Stimulated activated naive B cell treated with anti-CD40 and anti-IgM and Interleukin-4, amounts not matched to agents 10 μg/mL and 1 μg/mL and 100 μg/mL, for 72 hours (primary cell): ENCODE measurements around the gene KIF21B.

ENCODE experiments used
- ATAC-seq, 2 donors: fragments of 150-1000 bp; cut with Tn5 transposase; replicated peaks; 2 replicates each; pipeline ENCODE4 v1.10.0; 2021; ENCODE audit warnings: moderate library complexity in 1 of 2
- DNase-seq: peaks from one replicate; pipeline ENCODE4 v3.0.0; 2021
- H3K27ac Mint-ChIP-seq: one replicate; pipeline ENCODE4 v1.8.0; 2022; ENCODE audit warnings: mild to moderate bottlenecking, mixed read lengths
- H3K27me3 Mint-ChIP-seq, 2 donors: one replicate each; pipeline ENCODE4 v1.8.0; 2022; ENCODE audit warnings: mixed read lengths in 2 of 2
- H3K36me3 Mint-ChIP-seq, 2 donors: one replicate each; pipeline ENCODE4 v1.8.0; 2022; ENCODE audit warnings: mixed read lengths in 2 of 2, mild to moderate bottlenecking in 1 of 2
- H3K4me1 Mint-ChIP-seq, 2 donors: one replicate each; pipeline ENCODE4 v1.8.0; 2022; ENCODE audit warnings: mixed read lengths in 2 of 2, mild to moderate bottlenecking in 1 of 2
- H3K4me3 Mint-ChIP-seq, 2 donors: one replicate each; pipeline ENCODE4 v1.8.0; 2022; ENCODE audit warnings: mild to moderate bottlenecking in 2 of 2, mixed read lengths in 2 of 2, moderate library complexity in 1 of 2
- H3K9me3 Mint-ChIP-seq, 2 donors: one replicate each; pipeline ENCODE4 v1.8.0; 2022; ENCODE audit warnings: mixed read lengths in 2 of 2, mild to moderate bottlenecking in 1 of 2

The KIF21B gene

GRCh38 chr1:201023517-201023902 lies at the start of gene KIF21B:
Gene KIF21B (minus strand): TSS chr1:201023714. CDS start chr1:201023383, 331 bp downstream.
- DNase-seq: peak; percentile 80
- peak; percentile 77 to 82 for ATAC-seq
- Mint-ChIP-seq H3K4me3 (peak within 1 kb of the TSS; percentile 83 to 86), H3K9me3 (no peaks in the 10 kb centered on the region), H3K4me1 (peaks cover 63 to 76% of the 10 kb centered on the region in 2 donors), H3K27ac (peak within 1 kb of the TSS; percentile 91), H3K36me3 (peaks cover 2 to 3% of the 10 kb centered on the region in 2 donors), H3K27me3 (no peaks in the 10 kb centered on the region)

DNA sequence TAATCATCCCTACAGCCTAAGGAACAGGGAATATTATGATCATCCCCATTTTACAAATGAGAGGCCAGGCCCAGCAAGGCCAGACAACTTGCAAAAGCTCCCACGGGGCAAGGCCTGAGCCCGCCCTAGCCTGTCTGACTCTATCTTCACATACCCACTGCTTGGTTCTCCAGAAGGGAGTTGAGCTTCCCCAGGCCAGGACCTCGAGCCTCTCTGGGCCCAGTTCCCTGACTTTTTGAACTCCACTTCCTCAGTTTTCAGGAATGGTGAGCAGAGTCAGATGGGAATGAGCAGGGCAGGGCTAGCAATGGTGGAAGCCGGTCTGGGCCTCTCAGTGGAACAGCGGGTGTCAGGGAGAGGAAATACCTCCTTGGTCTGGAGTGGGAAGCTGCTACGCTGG lies 49.4 kb upstream of the KIF21B start:
- H3K9me3 Mint-ChIP-seq: no peaks in the 10 kb centered on the region
- peaks cover 4 to 5% of the 10 kb centered on the region in 2 donors for H3K27me3 Mint-ChIP-seq
- no peak for DNase-seq
- no peak overlapping the region for H3K4me3 Mint-ChIP-seq
- H3K4me1 Mint-ChIP-seq: peaks cover 0 to 3% of the 10 kb centered on the region in 2 donors
- no peaks in the 10 kb centered on the region for H3K36me3 Mint-ChIP-seq
- H3K27ac Mint-ChIP-seq: no peak overlapping the region
- ATAC-seq: no peak

DNA sequence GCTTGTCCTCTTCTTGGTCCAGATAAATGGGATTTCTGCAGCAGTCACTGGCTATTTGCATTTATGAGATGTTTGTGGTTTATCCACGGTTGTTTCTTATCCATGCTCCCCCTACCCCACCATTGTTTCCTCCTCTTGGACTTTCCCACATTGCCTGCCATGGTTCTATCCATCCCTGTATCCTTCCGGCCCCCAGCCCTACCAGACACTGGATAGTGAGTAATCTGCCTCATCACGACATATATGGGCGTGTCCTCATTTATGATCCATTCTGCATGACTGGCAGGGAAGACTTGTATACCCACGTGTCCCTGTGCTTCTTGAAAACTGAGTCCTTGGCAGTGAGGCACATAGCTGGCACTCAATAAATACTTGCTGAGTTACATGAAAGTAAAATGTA lies 48.6 kb upstream of the KIF21B start:
- Mint-ChIP-seq H3K27ac (no peak overlapping the region), H3K4me1 (peaks cover 0 to 3% of the 10 kb centered on the region in 2 donors), H3K4me3 (no peak overlapping the region), H3K9me3 (no peaks in the 10 kb centered on the region), H3K36me3 (no peaks in the 10 kb centered on the region), H3K27me3 (peaks cover 4 to 5% of the 10 kb centered on the region in 2 donors)
- ATAC-seq (no peak), DNase-seq (no peak)

DNA sequence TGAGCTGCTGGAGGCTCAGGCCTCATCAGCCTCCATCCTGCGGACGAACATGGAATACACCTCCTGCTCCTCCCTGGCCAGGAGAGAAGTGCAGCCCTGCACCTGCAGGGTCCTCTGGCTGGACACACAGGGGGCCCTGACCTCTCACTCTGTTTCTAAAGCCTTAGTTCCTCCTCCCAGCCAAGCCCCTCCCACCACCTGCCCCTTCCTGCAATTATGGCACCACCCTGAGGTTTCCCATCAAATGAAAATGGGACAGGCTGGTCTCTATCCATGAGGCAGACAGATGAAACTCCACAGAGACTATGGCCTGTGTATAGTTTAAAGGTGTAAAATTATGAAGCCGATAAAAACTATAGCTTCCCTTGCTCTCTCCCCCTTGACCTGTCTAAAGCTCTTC lies 46.1 kb upstream of the KIF21B start:
- no peak for ATAC-seq
- no peak overlapping the region for H3K4me3 Mint-ChIP-seq
- peaks cover 0 to 3% of the 10 kb centered on the region in 2 donors for H3K4me1 Mint-ChIP-seq
- no peaks in the 10 kb centered on the region for H3K36me3 Mint-ChIP-seq
- H3K27ac Mint-ChIP-seq: no peak overlapping the region
- peaks cover 6 to 12% of the 10 kb centered on the region in 2 donors for H3K27me3 Mint-ChIP-seq
- no peaks in the 10 kb centered on the region for H3K9me3 Mint-ChIP-seq
- no peak for DNase-seq

- no peak for DNase-seq
These were observed 45.5 kb upstream of the KIF21B start for GRCh38 chr1:201068976-201069375.

GRCh38 chr1:201066986-201067385 lies 43.5 kb upstream of the KIF21B start:
- Mint-ChIP-seq H3K9me3 (no peaks in the 10 kb centered on the region), H3K27ac (no peak overlapping the region), H3K4me3 (no peak overlapping the region), H3K4me1 (peaks cover 0 to 3% of the 10 kb centered on the region in 2 donors), H3K36me3 (no peaks in the 10 kb centered on the region), H3K27me3 (peaks cover 6 to 12% of the 10 kb centered on the region in 2 donors)
- no peak for ATAC-seq
- no peak for DNase-seq

More at GRCh38 chr1:201068976-201069375, 45.5 kb upstream of the KIF21B start:
- Mint-ChIP-seq H3K4me1 (peaks cover 0 to 3% of the 10 kb centered on the region in 2 donors), H3K36me3 (no peaks in the 10 kb centered on the region), H3K27me3 (peaks cover 6 to 12% of the 10 kb centered on the region in 2 donors), H3K27ac (no peak overlapping the region), H3K4me3 (no peak overlapping the region), H3K9me3 (no peaks in the 10 kb centered on the region)
- no peak for ATAC-seq

DNA sequence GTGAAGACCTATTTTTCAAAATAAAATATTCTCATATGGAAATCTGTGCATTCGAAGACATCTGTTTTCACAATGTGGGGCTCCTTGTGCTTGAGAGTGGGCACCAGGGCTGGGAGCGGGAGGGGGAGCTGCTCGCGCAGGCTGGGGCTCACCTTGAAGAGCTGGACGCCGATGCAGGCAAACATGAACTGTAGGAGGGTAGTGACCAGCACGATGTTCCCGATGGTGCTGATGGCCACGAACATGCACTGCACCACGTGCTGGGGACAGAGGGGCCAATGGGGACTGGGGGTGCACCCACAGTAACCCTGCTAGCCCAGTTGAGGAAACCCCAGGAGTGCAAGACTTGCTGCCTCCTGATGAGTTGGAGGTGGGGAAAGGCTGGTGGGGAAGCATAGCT lies 42.2 kb upstream of the KIF21B start:
- H3K36me3 Mint-ChIP-seq: no peaks in the 10 kb centered on the region
- no peaks in the 10 kb centered on the region for H3K9me3 Mint-ChIP-seq
- peaks cover 6 to 12% of the 10 kb centered on the region in 2 donors for H3K27me3 Mint-ChIP-seq
- DNase-seq: no peak
- H3K4me1 Mint-ChIP-seq: no peaks in the 10 kb centered on the region
- no peak overlapping the region for H3K27ac Mint-ChIP-seq
- no peak overlapping the region for H3K4me3 Mint-ChIP-seq
- ATAC-seq: no peak

GRCh38 chr1:201064806-201065205 lies 41.3 kb upstream of the KIF21B start:
- no peak overlapping the region for H3K4me3 Mint-ChIP-seq
- H3K4me1 Mint-ChIP-seq: no peaks in the 10 kb centered on the region
- H3K27ac Mint-ChIP-seq: no peak overlapping the region
- ATAC-seq: no peak
- no peak for DNase-seq
- no peaks in the 10 kb centered on the region for H3K9me3 Mint-ChIP-seq
- peaks cover 6 to 12% of the 10 kb centered on the region in 2 donors for H3K27me3 Mint-ChIP-seq
- no peaks in the 10 kb centered on the region for H3K36me3 Mint-ChIP-seq

DNA sequence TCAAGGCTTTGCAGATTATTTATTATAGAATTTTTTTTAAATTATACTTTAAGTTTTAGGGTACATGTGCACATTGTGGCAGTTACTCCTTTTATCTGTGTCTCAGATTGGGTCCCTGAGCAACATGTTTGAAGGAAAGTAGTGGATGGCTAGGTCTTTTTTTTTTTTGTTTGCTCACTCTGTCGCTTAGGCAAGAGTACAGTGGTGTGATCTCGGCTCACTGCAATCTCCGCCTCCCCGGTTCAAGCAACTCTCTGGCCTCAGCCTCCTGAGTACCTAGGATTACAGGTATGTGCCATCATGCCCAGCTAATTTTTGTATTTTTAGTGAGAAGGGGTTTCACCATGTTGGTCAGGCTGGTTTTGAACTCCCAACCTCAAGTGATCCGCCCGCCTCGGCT lies 39.6 kb upstream of the KIF21B start:
- Mint-ChIP-seq H3K4me3 (no peak overlapping the region), H3K4me1 (peaks cover under 1 to 2% of the 10 kb centered on the region in 2 donors), H3K36me3 (no peaks in the 10 kb centered on the region), H3K9me3 (no peaks in the 10 kb centered on the region), H3K27ac (no peak overlapping the region), H3K27me3 (peaks cover 6% of the 10 kb centered on the region in 2 donors)
- ATAC-seq (no peak), DNase-seq (no peak)

DNA sequence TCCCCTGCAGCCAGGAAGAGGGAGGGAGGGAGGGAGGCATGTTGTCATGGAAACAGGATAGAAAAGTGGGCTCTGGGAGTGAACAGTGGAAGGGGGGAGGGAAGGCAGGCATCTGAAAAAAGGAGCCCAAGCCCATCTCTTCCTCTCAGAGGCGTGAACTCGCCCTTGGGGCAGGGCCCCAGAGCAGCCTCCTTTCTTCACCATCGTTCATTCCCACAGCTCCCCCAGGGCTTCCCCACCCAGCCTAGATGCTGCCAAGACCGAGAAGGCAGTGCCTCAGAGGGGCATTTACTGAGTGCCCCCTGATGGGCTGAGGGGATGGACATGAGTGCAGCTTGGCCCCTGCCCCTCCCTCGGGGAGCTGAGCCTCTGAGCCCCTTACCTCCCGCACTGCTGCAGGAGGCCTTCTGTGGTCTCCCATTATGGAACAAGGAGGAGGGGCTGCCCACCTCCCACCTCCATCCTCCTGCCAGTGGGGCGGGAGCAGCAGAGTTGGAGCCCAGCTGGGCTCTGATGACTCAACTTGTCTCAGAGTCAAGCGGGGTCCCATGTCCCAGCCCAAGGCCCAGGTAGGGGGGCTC lies 39.1 kb upstream of the KIF21B start:
- H3K27ac Mint-ChIP-seq: no peak overlapping the region
- H3K4me1 Mint-ChIP-seq: peaks cover 5 to 7% of the 10 kb centered on the region in 2 donors
- H3K4me3 Mint-ChIP-seq: no peak overlapping the region
- DNase-seq: no peak
- H3K27me3 Mint-ChIP-seq: peaks cover 6% of the 10 kb centered on the region in 2 donors
- no peaks in the 10 kb centered on the region for H3K36me3 Mint-ChIP-seq
- H3K9me3 Mint-ChIP-seq: no peaks in the 10 kb centered on the region
- ATAC-seq: no peak

GRCh38 chr1:201061886-201062285 lies 38.4 kb upstream of the KIF21B start:
- Mint-ChIP-seq H3K4me1 (peaks cover 10 to 14% of the 10 kb centered on the region in 2 donors), H3K4me3 (no peak overlapping the region), H3K9me3 (no peaks in the 10 kb centered on the region), H3K27me3 (peaks cover 6% of the 10 kb centered on the region in 2 donors), H3K27ac (no peak overlapping the region), H3K36me3 (no peaks in the 10 kb centered on the region)
- no peak for DNase-seq
- no peak for ATAC-seq

DNA sequence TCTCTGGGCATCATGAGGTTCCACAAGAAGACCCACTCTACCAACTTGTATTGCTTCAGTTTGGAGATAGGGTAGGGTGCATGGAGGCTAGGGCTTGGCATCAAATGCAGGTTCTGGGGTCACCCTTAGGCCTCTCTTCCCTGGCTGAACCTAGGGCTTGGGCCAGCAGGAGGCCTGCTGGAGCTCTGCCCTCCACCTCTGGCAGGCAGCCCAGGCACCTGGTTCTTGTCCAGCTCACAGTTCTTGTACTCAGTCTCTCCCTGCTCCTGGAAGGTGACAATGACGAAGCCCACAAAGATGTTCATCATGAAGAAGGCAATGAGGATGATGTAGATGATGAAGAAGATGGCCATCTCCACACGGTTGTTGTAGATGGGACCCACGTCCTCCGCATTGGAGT lies 37.5 kb upstream of the KIF21B start:
- no peak overlapping the region for H3K4me3 Mint-ChIP-seq
- H3K27ac Mint-ChIP-seq: peak overlapping the region; percentile 37
- no peak for DNase-seq
- no peaks in the 10 kb centered on the region for H3K36me3 Mint-ChIP-seq
- peaks cover 18 to 23% of the 10 kb centered on the region in 2 donors for H3K4me1 Mint-ChIP-seq
- H3K27me3 Mint-ChIP-seq: no peaks in the 10 kb centered on the region
- ATAC-seq: no peak
- no peaks in the 10 kb centered on the region for H3K9me3 Mint-ChIP-seq

DNA sequence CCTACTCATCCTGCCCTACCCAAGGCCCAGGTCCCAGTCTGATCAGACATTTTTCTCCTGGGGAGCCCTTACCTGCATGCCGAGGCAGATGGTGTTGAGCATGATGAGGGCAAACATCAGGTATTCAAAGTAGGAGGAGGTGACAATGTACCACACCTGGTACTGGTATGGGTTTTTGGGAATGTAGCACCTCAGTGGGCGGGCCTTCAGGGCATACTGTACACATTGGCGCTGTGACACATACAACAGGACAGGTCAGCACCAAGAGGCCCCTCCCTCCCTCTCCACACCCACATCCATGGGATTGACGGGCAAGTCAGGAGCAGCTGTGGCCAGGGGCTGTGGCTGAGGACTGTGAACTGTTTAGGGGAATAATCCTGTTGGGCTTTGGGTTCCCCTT lies 37.1 kb upstream of the KIF21B start:
- ATAC-seq: no peak
- no peaks in the 10 kb centered on the region for H3K9me3 Mint-ChIP-seq

GRCh38 chr1:201059871-201060555 lies 36.5 kb upstream of the KIF21B start:
- H3K9me3 Mint-ChIP-seq: no peaks in the 10 kb centered on the region
- H3K36me3 Mint-ChIP-seq: no peaks in the 10 kb centered on the region
- H3K4me1 Mint-ChIP-seq: peaks cover 22 to 33% of the 10 kb centered on the region in 2 donors
- peak overlapping the region; percentile 34 for H3K27ac Mint-ChIP-seq
- H3K4me3 Mint-ChIP-seq: no peak overlapping the region
- no peaks in the 10 kb centered on the region for H3K27me3 Mint-ChIP-seq
- DNase-seq (no peak), ATAC-seq (no peak)

More for the DNA sequence above, 37.1 kb upstream of the KIF21B start:
- H3K27me3 Mint-ChIP-seq: no peaks in the 10 kb centered on the region
- H3K4me3 Mint-ChIP-seq: no peak overlapping the region
- H3K4me1 Mint-ChIP-seq: peaks cover 21 to 27% of the 10 kb centered on the region in 2 donors
- no peak for DNase-seq
- no peak overlapping the region for H3K27ac Mint-ChIP-seq
- H3K36me3 Mint-ChIP-seq: no peaks in the 10 kb centered on the region

DNA sequence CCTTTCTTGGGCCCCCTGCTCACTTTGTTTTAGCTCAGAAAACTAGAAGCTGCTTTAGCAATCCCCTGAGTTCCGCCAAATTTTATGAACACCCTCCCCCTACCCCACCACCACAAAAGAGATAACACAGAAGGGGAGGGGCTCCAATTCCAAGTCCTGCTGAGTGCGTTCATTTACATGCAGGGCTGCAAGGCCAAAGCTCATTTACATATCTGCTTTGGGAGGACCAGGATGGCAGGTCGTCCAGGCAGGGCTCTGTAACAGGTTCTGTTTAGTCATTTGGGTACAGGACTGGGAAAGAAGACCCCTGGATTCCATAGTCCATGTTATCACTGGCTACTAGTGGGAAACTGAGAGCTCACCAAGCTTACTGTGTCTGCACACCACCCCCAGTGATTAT lies 35.9 kb upstream of the KIF21B start:
- H3K27ac Mint-ChIP-seq: no peak overlapping the region
- DNase-seq (no peak), ATAC-seq (no peak)
- peaks cover 27 to 39% of the 10 kb centered on the region in 2 donors for H3K4me1 Mint-ChIP-seq
- H3K27me3 Mint-ChIP-seq: no peaks in the 10 kb centered on the region
- H3K36me3 Mint-ChIP-seq: no peaks in the 10 kb centered on the region
- H3K4me3 Mint-ChIP-seq: no peak overlapping the region
- no peaks in the 10 kb centered on the region for H3K9me3 Mint-ChIP-seq
